OCI-LY1 (cell line): Measurements from ENCODE around the gene PLXDC1.
"Not testable (repeated sequence)": the region's sequence is repeated elsewhere in the genome, so short reads cannot be mapped to it uniquely, and the experiment has no call there.

Experiments used
- H2AFZ ChIP-seq: fragments of 200-600 bp; sonication (generic), shearing (Covaris generic); 2 replicates; pipeline ENCODE4 v1.6.0; 2014; ENCODE audit warnings: antibody characterized with exemption, mild to moderate bottlenecking, low read length
- H3F3A ChIP-seq: fragments of 200-600 bp; sonication (generic), shearing (Covaris generic); 2 replicates; pipeline ENCODE4 v1.6.0; 2014; ENCODE audit warnings: mild to moderate bottlenecking, antibody characterized with exemption, low read length, moderate library complexity; ENCODE audit not compliant: insufficient read depth
- H3K27ac ChIP-seq: fragments of 200-600 bp; sonication (generic); 2 replicates; pipeline ENCODE4 v1.5.1; 2014; ENCODE audit warnings: low read length, mixed run types, mild to moderate bottlenecking, low read depth; ENCODE audit not compliant: poor library complexity, severe bottlenecking
- H3K27me3 ChIP-seq: fragments of 200-600 bp; sonication (generic); 2 replicates; pipeline ENCODE4 v1.6.0; 2014; ENCODE audit warnings: antibody characterized with exemption, mild to moderate bottlenecking, low read length, moderate library complexity; ENCODE audit not compliant: insufficient read depth
- H3K36me3 ChIP-seq: fragments of 200-600 bp; sonication (generic); 2 replicates; pipeline ENCODE4 v1.6.1; 2014; ENCODE audit warnings: mild to moderate bottlenecking, antibody characterized with exemption, low read length, moderate library complexity, mixed read lengths; ENCODE audit not compliant: insufficient read depth
- H3K4me1 ChIP-seq: fragments of 200-600 bp; sonication (generic); 2 replicates; pipeline ENCODE4 v1.5.1; 2014; ENCODE audit warnings: mild to moderate bottlenecking, low read length, moderate library complexity; ENCODE audit not compliant: insufficient read depth, severe bottlenecking
- H3K4me2 ChIP-seq: fragments of 200-600 bp; sonication (generic), shearing (Covaris generic); 2 replicates; pipeline ENCODE4 v1.6.1; 2014; ENCODE audit warnings: low read length
- H3K4me3 ChIP-seq: fragments of 200-600 bp; sonication (generic); 2 replicates; pipeline ENCODE4 v1.5.1; 2014; ENCODE audit warnings: low read length, low read depth, mild to moderate bottlenecking, mixed read lengths; ENCODE audit not compliant: poor library complexity, severe bottlenecking
- H3K79me2 ChIP-seq: fragments of 200-600 bp; shearing (Covaris generic); 2 replicates; pipeline ENCODE4 v1.6.1; 2016; ENCODE audit warnings: mixed run types, low read length, mixed read lengths; ENCODE audit not compliant: insufficient read depth
- H3K9ac ChIP-seq: fragments of 200-600 bp; sonication (generic), shearing (Covaris generic); 2 replicates; pipeline ENCODE4 v1.6.1; 2014; ENCODE audit warnings: mild to moderate bottlenecking, low read length, mixed read lengths
- H3K9me2 ChIP-seq: fragments of 200-600 bp; sonication (generic), shearing (Covaris generic); 2 replicates; pipeline ENCODE4 v1.6.1; 2014; ENCODE audit warnings: low read depth, mild to moderate bottlenecking, low read length, mixed read lengths
- H3K9me3 ChIP-seq: fragments of 200-600 bp; shearing (Covaris generic); 2 replicates; pipeline ENCODE4 v1.6.1; 2014; ENCODE audit warnings: low read length, mixed read lengths
- H4K20me1 ChIP-seq: fragments of 200-600 bp; sonication (generic), shearing (Covaris generic); 2 replicates; pipeline ENCODE4 v1.6.0; 2016; ENCODE audit warnings: mild to moderate bottlenecking, low read length; ENCODE audit not compliant: insufficient read depth
- CTCF ChIP-seq: fragments of 200-600 bp; sonication (generic), shearing (Covaris generic); IDR thresholded peaks from 2 replicates; pipeline ENCODE4 v1.5.1; 2017; ENCODE audit warnings: mild to moderate bottlenecking, antibody characterized with exemption, low read length, moderate library complexity, mixed read lengths
- EZH2 ChIP-seq: fragments of 200-600 bp; sonication (generic), shearing (Covaris generic); IDR thresholded peaks from 2 replicates; pipeline ENCODE4 v1.8.0; 2017; ENCODE audit warnings: borderline replicate concordance, mixed run types, mild to moderate bottlenecking, antibody characterized with exemption, low read length, moderate library complexity, mixed read lengths

The PLXDC1 gene

GRCh38 chr17:39036009-39036408, 115.4 kb downstream of the PLXDC1 start:
- no peaks in the 10 kb centered on the region for H3K36me3 ChIP-seq
- H3K4me3 ChIP-seq: no peak overlapping the region
- no peak overlapping the region for H3K4me2 ChIP-seq

DNA sequence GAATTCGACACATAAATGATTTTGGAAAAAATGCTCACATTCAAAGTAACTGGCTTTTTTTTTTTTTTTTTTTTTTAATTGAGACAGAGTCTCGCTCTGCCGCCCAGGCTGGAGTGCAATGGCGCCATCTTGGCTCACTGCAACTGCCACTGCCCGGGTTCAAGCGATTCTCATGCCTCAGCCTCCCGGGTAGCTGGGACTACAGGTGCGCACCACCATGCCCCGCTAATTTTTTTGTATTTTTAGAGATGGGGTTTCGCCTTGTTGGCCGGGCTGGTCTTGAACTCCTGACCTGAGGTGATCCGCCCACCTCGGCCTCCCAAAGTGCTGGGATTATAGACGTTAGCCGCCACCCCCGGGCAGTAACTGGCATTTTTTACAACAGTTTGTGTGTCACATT, 115.9 kb downstream of the PLXDC1 start:
- H3K36me3 ChIP-seq, H3K4me1 ChIP-seq, H3K4me2 ChIP-seq, H3K4me3 ChIP-seq, H3K9ac ChIP-seq, H3K9me3 ChIP-seq, H3K9me2 ChIP-seq, H3K27me3 ChIP-seq, H3F3A ChIP-seq, H3K79me2 ChIP-seq, H4K20me1 ChIP-seq, H3K27ac ChIP-seq, H2AFZ ChIP-seq: not testable (repeated sequence)

More at GRCh38 chr17:39036009-39036408, 115.4 kb downstream of the PLXDC1 start:
- Histone ChIP-seq H3K79me2 (no peaks in the 10 kb centered on the region), H3K9ac (no peak overlapping the region), H4K20me1 (no peaks in the 10 kb centered on the region), H3K9me2 (no peaks in the 10 kb centered on the region), H3K27ac (no peak overlapping the region), H3K27me3 (peaks cover 5% of the 10 kb centered on the region; the same call in 1 of the 2 replicates), H3K4me1 (no peaks in the 10 kb centered on the region), H2AFZ (no peak overlapping the region), H3F3A (no peaks in the 10 kb centered on the region), H3K9me3 (no peaks in the 10 kb centered on the region)
- TF ChIP-seq EZH2 (no peak), CTCF (no peak)

DNA sequence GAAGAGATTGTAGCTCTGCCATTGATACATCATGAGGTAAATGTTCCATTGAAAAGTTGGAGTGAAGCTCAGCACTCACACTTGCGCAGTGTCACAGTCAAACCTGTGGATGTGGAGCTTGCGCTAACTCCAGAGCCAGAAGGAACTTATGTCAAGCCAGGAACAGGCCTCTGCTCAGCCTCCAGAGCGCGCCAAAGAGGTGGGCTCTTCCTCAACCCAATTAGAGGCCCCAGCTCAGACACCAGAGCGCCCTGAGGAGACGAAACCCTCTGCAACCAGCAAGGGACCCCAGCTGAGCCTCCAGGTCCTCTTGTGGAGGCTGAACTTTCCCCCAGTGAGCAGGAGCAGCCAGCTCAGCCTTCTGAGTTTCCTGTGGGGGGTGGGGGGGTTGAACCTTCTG, 122.7 kb downstream of the PLXDC1 start:
- no peak overlapping the region for H2AFZ ChIP-seq
- no peaks in the 10 kb centered on the region for H3K27me3 ChIP-seq
- H4K20me1 ChIP-seq: no peaks in the 10 kb centered on the region
- H3K79me2 ChIP-seq: no peaks in the 10 kb centered on the region
- H3K27ac ChIP-seq: no peak overlapping the region
- no peaks in the 10 kb centered on the region for H3K9me2 ChIP-seq
- H3K4me3 ChIP-seq: no peak overlapping the region
- TF ChIP-seq CTCF (no peak), EZH2 (no peak)
- no peak overlapping the region for H3K9ac ChIP-seq
- no peaks in the 10 kb centered on the region for H3K36me3 ChIP-seq
- H3K4me2 ChIP-seq: no peak overlapping the region
- H3K4me1 ChIP-seq: no peaks in the 10 kb centered on the region
- H3F3A ChIP-seq: no peaks in the 10 kb centered on the region
- no peaks in the 10 kb centered on the region for H3K9me3 ChIP-seq

DNA sequence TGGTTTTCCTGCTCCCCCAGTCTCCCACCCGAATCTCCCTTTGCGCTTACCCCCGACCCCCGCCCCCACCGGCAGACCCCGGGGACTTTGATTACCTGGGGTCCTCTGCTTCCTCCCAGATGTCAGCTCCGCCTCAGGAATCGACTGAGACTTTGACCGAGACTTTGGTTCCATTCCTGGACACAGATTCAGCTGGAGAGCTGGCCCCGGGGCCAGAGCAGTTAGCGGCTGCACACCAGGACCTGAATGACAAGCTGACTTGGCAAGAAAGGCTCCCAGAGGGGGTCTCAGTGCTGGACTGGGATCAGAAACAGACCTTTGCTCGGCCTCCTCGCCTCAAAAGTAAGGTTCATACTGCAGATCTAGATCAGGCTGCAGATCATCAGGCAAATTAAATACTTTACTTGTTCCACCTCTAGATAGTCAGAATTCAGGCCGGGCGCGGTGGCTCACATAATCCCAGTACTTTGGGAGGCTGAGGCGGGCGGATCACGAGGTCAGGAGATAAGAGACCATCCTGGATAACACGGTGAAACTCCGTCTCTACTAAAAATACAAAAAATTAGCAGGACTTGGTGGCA, 123.9 kb downstream of the PLXDC1 start:
- H2AFZ ChIP-seq: no peak overlapping the region

More for the DNA sequence above, 123.9 kb downstream of the PLXDC1 start:
- Histone ChIP-seq H3K27me3 (no peaks in the 10 kb centered on the region), H3K9me3 (no peaks in the 10 kb centered on the region), H3F3A (no peaks in the 10 kb centered on the region), H3K9ac (no peak overlapping the region), H3K4me2 (no peak overlapping the region), H3K9me2 (no peaks in the 10 kb centered on the region), H3K27ac (no peak overlapping the region), H3K4me3 (no peak overlapping the region), H3K4me1 (no peaks in the 10 kb centered on the region), H4K20me1 (no peaks in the 10 kb centered on the region), H3K79me2 (no peaks in the 10 kb centered on the region), H3K36me3 (no peaks in the 10 kb centered on the region)
- TF ChIP-seq EZH2 (no peak), CTCF (no peak)
